A673 (cell line): ENCODE measurements around the gene MED31.

Experiments
- CTCF ChIP-seq: fragments of 300-800, 200-600 bp; sonication (generic); conservative IDR thresholded peaks from 2 replicates; pipeline ENCODE4 v1.5.1; 2017; ENCODE audit warnings: low read depth, mild to moderate bottlenecking, antibody characterized with exemption, low read length, moderate library complexity, mixed read lengths
- EZH2 ChIP-seq: fragments of 200-600 bp; sonication (generic); IDR thresholded peaks from 2 replicates; pipeline ENCODE4 v1.6.1; 2017; ENCODE audit warnings: borderline replicate concordance, low read depth, mild to moderate bottlenecking, mixed read lengths, antibody characterized with exemption, low read length; ENCODE audit not compliant: poor library complexity, severe bottlenecking

DNA sequence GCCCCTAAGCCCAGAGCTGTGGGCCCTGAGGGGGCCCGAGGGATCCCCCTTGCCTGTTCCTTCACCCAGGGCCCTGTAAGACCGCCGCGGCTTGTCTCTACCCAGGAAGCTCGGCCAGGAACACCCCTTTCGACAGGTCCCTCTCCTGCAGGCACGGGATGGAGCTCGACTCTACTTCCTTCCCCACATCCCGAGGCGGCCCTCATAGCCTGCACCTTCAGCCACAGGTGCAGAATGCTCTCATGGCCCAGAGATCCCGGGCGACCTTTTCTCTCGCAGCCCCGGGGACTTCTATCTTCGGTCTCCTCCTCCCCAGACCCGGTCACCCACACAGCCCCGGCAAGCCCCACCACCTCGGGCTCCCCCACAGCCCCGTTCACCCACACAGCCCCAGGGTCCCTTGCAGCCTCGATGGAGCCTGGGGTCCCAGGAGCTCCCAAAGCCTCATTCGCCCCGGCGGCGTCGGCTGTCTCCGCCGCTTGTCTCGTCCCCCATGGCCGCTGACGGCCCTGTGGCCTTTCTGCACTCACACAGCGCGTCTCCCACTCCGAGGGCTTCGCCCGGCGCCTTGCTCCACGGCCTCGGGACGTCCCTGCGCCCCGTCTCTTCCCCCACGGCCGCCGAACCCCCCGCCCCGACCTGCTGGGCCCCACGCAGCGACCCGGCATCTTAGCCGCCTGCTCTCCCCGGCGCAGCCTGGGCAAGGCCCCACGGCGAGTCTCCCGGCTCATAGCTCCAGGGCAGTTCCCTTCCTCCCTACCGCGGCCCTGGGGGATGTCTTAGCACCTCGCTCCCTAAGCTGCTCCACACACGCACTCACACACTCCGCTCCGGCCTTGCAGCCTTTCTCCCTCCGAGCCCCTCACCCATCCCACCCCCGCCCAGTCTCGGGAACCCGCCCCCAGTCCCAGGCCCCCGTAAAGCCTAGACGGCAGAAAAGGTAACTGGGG, 11.5 kb downstream of the MED31 start:
- TF ChIP-seq CTCF (no peak), EZH2 (no peak)
